Left lobe of liver (tissue), 2 donors: ENCODE results near the gene BCL2L1. TPM values are rescaled to one million over a fixed set of nuclear protein-coding genes. Genes with fewer than 3 reads are reported as not detected.

ENCODE experiments used
- ATAC-seq: fragments of 200-7000 bp; cut with Tn5 transposase; one replicate; pipeline ENCODE4 v1.9.1; 2020; ENCODE audit warnings: mild to moderate bottlenecking, moderate library complexity
- DNase-seq: peaks from one replicate; pipeline ENCODE4 v3.0.0-alpha.2; 2020; ENCODE audit warnings: low spot score
- total RNA-seq: library from RNA; stranded (reverse); gene quantifications from one replicate; pipeline ENCODE4 v1.2.1, GENCODE V29; 2021
- donor health status: DM: no; HTN: no; CAD: no; lungs with moderate emphysema.
- donor health status: DM: no; HTN: yes; CAD: no.

BCL2L1 gene
- total RNA-seq, 1 donor from 2014 or later = 35.0 TPM

DNA sequence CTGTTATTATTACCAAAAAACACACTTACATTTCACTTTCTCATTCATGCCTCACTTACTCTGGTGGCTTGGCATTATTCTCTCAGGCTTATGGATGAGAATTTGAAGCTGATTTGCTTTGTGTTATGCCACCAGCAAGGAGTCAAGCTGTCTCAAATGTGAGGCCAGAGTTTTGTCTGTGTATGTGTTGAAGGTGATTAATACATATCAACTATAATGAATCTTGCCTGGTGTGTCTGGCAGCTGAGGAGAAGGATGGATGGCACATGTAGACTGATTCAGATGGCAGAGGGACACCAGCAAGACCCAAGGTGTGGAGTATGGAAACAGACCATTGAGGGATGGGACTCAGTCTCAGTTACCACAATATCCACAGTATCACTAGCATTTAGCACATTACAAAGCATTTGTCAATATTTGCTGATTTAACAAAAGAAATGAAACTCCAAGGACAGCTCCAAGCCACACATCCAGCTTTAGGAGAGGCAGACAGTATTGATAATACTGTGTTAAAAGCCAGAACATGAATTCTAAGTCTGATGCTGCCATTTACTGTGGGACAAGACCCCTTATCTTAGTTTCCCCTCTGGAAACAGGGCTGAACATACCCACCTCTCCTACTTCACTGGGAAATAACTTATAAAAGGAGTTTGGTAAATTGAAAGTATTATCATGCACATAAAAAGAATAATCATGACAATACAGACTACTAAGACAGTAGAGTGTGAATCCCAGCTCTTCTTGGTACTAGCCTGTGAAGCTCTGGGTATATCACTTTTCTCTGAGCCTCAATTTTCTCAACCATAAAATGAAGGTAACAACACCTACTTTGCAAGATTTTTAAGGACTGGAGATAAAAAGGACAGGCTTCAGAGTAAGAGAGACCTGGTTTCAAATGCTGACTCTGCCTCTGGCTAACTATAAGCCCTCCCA, 11.2 kb downstream of the BCL2L1 start:
- ATAC-seq = peak; percentile 5

DNA sequence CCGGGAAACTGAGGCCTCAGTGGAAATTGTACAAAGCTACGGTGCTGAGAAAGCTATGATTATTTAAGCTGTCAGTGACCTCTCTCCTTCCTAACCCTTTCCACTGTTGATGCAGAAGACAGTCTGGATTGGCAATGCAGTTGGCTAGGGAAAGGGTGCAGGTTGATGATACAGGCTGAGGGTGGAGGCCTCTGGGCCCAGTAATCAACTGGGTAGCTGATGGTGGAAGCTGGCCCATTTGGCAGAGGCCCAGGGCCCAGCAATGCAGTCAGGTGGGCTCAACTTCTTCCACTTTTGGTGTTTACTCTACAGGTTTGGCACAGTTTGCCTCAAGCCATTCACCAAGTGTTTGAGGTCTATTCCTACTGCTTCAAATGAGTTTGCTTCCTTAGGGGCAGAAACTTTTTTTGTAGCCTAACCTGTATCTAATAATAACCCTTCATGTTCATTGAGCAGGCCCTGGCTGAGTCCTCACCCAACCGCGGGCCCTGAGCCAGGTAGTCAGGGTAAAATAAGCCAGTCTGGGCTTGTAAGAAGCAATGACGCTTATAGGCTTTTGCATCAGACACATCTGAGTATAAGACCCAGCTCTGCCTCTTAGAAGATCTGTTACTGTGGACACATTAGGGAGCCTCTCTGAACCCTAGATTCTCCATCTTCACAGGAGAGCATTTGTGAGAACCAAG, 12.1 kb downstream of the BCL2L1 start:
- ATAC-seq (no peak), DNase-seq (no peak)

More for the DNA sequence above, 11.2 kb downstream of the BCL2L1 start:
- DNase-seq = no peak

DNA sequence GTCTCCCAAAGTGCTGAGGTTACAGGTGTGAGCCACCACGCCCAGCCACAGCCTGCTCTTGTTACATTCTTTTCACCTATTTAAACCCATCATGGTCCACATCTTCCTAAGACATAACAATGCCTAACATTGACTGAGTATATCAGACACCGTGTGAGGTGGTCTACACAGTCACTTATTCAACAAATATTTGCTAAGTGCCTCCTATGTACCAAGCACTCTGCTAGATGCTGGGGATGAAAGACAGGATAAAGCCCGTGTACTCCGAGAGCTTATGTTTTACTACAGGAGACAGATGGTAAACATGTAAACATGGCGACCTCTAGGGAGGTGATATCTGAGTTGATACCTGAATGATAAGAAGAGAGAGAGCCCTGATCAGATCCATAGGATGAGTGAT, 12.7 kb downstream of the BCL2L1 start:
- ATAC-seq (no peak), DNase-seq (no peak)

DNA sequence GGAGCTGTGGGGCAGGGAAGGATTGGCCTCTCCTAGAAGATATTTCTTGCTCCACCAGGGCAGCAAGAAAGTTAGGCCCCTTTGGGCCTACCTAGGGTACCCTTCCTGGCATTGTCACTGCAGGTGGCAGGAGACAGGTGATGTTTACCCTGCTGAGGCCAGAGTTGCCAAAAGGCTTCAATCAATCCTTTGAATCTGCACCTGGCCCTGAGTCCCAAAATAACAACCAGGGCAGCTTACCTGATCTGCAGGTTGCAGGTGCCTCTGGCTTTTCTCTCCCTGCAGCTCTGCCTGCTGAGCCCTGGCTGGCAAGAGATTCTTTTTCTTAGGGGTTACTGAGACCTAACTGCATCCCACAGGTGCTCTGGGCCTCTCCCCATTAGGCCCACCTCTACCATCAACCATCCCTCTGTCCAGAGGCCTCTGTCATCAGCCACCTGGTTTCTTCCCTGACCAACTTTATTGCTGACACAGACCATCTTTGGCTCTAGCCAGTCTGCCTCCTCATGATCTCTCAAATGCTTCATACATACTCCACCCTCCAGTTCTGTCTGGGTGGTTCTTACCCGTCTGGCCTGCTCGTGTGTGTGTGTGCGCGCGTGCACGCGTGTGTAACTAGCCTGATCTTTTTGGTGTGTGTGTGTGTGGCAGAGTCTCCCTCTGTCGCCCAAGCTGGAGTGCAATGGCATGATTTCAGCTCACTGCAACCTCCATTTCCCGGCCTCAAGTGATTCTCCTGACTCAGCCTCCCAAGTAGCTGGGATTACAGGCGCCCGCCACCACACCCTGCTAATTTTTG, 13.7 kb downstream of the BCL2L1 start:
- no peak for DNase-seq

DNA sequence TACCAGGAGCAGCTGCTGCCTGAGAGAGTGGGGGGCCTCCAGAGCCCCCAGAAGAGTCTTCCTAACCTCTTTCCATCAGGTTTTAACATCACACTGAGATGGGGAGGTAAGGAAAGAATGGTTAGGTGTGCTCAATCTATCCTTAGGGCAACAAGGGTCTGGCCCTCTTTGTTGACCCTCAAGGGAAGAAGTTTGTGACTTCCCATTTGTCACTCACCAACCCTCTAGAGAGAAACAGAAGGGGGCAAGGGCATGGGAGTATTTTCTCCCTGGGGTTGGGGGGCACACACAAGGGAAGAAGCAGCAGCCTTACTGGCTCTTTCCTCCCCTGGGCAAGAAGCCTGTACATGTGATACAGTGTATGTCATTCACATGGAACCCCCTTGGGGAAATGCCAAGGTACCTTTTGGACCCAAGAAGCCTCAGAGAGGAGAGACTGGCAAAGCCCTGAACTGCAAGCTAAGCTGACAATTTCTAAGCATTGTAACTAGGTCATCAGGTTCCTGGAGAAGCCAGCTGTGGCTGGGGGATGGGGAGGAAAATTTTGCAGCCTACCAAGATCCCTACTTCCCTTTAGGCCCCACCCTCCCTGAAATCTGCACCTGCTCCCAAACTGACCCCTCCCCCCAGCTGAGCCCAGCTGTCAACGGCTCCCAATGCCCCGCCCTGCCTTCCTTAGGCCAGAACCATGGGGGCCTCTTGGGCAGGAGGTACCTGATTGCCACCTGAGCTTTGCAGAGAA, 14.5 kb downstream of the BCL2L1 start:
- peak; percentile 39 for ATAC-seq
- DNase-seq = peak; percentile 59

More for the DNA sequence above, 13.7 kb downstream of the BCL2L1 start:
- peak; percentile 16 for ATAC-seq

DNA sequence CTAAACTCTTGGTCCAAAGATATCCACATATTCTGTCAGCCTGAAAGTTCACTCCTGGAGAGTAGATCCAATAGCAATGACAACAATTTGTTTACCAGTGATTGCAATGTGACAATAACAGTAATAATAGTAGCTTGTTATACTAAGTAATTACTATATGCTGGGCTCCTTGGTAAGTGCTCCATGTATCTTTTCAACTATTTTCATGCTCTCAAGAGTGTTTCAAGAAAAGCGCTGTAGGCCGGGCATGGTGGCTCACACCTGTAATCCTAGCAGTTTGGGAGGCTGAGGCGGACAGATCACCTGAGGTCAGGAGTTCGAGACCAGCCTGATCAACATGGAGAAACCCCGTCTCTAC, 15.4 kb downstream of the BCL2L1 start:
- ATAC-seq (no peak), DNase-seq (no peak)

DNA sequence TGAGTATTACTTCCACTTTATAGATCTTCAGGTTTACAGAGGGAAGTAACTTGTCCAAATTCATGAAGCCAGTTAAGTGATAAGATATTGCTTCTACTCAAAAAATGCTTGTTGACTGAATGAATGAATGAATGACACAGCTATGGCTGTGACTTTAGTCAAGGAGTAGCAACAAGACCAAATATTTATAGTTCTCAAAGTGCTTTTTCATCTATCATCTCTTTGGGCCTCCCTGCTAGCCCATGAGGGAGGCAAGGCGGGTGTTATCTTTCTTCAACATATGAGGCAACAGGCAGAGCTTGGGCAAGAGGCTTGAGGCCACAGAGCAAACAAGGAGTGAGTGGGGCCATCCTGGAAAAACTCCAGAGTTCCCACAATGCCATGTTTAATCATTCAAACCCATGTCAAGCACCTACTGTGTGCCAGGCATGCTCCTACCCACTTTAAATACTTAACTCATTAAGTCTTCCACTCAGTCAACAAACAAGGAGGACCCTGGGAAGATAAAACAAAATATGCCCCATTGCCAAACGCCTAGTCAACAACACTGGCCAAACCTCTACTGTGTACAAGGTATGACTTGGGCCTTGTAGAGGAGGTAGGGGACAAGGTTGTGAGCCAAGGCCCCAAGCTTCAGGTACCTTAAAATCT, 15.9 kb downstream of the BCL2L1 start:
- DNase-seq = peak; percentile 65
- ATAC-seq = peak; percentile 54

DNA sequence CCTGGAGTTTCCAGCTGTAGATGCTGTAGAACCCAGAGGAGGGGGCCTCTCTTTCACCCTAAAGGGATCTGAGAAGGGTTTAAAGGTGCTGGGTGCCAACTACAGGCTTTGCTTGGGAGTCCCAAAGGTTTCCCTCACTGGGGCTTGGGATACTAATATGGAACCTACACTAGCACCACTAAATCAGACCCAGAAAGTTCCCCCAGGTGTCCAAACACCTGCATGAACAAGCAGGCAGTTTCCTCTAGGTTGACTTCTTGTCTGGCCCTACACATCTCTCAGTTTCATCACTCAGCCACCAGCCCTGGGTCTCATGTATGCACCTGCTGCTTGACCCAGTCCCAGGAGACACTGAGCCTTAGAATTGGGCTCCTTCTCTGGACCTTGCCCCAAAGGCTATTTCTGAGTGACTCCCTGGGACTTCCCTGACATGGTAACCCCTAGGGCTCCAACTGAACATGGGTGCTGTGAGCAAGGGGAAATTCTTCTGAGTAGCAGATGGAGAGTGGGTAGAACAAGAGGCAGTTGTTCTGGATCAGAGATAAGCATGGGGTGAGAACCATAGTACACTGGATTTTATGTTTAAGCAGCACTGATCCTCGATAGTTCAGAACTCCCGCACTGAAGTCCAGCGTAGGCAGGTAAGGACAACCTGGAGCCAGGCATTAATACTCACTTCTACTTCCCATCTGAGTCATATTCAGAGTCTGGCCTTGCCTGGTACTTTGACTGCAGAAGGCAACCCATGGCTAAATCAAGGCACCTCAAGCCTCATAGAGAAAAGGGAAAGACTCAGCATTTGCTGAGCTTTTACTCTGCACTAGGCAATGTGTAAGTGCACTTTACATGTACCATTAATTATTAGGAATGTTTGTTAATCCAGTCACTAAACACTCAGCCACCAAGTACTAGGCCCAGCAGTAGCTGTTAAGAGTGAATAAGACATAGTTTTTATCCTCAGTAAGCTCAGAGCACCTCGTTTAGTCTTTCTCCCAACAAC, 16.8 kb downstream of the BCL2L1 start:
- ATAC-seq (no peak), DNase-seq (no peak)

DNA sequence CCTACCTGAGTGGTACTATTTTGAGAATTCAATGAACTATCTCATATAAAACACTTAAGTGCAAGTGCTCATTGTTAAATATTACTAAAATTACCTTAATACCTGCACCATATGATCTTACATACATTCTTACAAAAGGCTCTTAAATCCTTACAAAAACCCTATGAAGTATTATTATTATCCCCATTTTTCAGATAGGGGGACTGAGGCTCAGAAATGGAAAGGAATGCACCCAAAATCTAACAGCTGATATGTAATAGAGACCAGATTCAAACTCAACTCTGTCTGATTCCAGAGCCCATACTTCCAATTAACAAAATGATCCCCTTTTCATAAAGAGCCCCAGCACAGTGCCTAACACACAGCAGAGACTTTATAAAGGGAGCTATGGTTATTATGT, 17.5 kb downstream of the BCL2L1 start:
- ATAC-seq = no peak
- DNase-seq = no peak

DNA sequence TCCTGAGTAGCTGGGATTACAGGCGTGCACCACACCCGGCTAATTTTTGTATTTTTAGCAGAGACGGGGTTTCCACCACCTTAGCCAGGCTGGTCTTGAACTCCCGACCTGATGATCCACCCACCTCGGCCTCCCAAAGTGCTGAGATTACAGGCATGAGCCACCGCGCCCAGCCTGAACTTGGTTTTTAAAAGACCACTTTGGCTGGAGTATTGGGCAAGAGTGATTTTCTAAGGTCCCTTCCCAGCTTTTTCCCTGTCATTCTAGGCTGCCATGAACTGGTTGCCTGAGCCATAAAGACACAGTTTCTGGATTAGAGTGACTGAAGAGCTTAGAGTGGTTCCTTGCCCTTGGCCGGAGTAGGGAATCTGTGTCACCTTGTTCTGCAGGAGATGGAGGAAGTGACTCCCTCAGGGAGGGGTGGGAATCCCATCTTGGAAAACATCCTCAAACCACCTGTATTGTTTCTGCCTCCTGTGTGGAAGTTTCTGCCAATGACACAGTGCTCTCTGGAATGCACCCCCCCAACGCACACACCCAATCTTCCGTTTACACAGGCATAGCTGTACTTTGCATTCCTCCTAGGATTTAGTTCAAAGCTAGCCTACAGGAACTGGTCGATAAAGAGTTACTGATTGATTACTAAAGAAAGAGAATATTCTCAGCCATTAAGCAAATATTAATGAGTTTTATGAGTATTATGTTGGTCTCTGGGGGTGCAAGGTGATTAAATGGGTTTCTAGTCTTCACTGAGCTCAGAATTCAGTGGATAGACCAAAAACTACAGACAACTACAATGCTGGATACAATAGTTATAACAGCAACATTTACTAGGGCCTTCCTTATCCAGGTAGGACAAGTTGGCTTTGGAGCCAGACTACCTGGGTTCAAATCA, 18.2 kb downstream of the BCL2L1 start:
- DNase-seq = peak; percentile 71
- peak; percentile 82 for ATAC-seq

DNA sequence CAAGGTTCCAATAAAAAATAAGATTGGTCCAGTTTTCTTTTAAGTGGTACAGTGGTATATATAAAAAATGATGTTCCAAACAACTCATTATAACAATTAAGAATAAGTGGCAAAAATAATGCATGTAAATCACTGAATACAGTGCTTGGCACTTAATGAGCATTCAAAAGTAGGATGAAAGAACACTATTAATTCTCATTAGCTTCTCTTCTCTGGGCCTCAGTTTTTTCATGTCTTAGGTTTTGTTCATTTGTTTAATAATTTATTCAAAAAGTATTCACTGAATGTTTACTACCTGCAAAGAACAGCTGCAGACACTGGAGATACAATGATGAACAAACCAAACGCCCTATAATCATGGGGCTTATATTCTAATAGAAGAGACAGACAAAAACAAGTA, 21.1 kb downstream of the BCL2L1 start:
- ATAC-seq (no peak), DNase-seq (no peak)

DNA sequence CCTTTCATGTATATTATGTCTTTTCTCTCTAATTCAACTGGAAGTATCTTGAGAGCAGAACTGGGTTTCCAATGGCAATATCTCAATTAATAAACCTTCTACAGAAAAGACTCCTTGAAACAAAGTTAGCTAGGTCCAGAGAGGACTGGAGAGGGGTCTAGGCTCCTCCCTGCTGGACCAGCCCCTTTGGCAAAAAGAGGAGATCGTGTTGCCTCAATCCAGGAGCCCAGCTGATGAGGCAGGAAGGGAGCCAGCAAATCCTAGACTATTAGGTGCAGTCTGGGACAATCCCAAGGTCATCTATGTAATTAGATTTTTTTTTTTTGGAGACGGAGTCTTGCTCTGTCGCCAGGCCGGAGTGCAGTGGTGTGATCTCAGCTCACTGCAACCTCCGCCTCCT, 21.9 kb downstream of the BCL2L1 start:
- ATAC-seq (no peak), DNase-seq (no peak)

DNA sequence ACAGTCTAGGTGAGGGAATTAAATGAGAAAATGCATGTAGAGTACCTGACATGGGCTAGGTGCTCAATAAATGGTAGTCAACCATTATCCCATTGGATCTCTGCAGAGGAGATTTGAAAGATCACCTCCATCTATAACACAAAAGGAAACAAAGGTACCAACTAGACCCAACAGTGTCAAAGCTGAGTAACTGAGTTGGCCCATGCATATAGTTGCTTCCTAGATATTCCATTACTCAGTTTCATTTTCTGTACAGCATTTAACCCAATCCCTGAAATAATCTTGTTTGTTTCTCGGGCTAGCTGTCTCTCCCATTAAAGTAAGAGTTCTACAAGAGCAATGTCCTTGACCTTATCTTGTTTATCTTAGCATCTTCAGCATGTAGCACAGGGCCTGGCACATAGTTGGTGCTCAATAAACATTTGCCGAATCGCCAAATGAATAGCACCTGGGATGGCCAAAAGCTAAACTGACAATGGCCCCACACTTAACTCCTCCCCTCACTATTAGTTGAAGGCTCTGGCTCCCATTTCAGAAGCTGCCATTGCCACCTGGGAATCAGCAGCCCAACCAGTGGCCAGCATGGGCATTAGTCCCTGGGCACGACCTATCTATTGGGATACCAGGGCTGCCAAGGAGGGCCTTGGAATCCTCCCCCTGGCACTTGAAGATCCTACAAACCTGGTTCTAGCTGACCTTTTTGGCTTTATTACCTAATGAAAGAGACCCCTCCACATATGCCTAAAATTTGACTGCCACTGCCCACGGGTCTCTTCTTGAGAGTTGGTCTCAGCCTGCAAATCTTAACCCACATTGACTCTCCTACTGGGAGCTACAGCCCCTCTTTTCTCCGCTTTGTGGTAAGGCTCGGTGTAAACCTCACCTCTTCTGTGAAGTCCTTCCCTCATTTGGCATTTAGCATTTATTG, 22.6 kb downstream of the BCL2L1 start:
- DNase-seq (no peak), ATAC-seq (no peak)

DNA sequence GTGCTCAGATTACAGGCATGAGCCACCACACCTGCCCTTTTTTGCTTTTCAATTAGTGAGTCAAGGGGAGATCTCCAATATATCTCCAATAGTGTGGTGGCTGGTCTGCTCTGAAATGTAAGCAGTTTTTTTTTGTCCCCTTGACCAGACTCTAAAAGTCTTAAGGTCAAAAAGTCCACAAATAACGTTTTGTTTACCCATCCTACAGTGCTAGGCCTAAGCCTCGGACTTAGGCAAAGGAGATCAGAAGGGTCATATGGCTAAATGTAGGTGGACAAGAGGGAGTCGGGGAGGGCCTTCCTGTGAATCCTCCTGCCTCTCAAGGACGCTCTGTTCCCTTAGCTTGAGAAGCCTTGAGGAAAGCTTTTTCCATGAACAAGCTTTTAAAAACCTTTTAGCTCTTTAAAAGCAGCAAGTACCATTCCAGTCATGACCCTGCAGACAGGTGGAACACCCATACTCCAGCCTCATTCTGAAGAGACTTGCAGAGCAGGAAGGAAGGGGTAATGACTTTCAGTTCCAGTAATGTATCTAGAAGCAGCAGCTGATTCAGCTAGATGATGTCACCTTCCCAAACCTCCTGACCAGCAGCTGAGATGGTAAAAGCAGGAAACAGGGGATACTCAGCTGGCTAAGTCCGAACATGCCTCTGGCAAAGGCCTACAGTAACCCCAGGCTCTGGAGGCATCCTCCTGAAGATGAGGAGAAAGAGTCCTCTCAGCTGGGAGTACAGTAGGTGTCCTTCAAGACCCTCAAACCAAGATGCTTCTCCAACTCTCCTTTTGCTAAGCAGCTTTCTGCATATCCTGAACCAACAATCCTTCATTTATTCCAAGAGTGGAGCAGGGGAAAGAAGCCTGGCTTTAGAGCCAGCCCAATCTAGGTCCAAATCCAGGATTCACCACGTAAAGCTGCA, 23.6 kb downstream of the BCL2L1 start:
- no peak for DNase-seq
- ATAC-seq = peak; percentile 43

DNA sequence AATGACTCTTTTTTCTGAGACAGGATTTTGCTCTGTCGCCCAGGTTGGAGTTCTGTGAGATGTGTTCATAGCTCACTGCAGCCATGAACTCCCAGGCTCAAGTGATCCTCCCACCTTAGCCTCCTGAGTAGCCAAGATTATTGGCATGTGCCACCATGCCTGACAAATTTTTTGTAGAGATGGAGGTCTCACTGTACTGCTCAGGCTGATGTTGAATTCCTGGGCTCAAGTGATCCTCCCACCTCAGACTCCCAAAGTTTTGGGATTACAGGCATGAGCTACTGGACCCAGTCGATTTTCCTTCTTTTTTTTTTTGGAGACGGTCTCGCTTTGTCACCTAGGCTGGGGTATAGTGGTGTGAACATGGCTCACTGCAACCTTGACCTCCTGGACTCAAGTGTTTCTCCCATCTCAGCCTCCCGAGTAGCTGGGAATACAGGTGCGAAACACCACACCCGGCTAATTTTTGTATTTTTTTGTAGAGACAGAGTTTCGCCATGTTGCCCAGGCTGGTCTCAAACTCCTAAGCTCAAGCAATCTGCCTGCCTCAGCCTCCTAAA, 24.3 kb downstream of the BCL2L1 start:
- ATAC-seq (no peak), DNase-seq (no peak)
